GM12878 (cell line): Measurements from ENCODE around the gene ST6GALNAC3. TPM values are rescaled to one million over a fixed set of nuclear protein-coding genes. Genes with fewer than 3 reads are reported as not detected.

Experiments used
- ATAC-seq: fragments of 200-7000 bp; cut with Tn5 transposase; 3 replicates; pipeline ENCODE4 v1.9.1; 2020; ENCODE audit warnings: mild to moderate bottlenecking, moderate library complexity
- BruUV-seq: library from RNA; stranded (reverse); fragments of 400-500 nt; replicated peaks from 2 replicates; lab custom pipeline; 2021; lab: Mats Ljungman, UMichigan
- CTCF ChIA-PET: fragments of 300-600 bp; sonication (Branson Sonifier 250); formaldehyde crosslinking; extraction: SDS; loops from one replicate; lab custom pipeline; 2021; ENCODE audit warnings: inconsistent platforms; lab: Yijun Ruan, JAX
- POLR2A ChIA-PET: fragments of 350-600 bp; formaldehyde crosslinking; extraction: SDS; loops from one replicate; lab custom pipeline; 2021; ENCODE audit warnings: inconsistent platforms; lab: Charles Lee
- RAD21 ChIA-PET: fragments of 300-600 bp; sonication (Branson Sonifier 250); formaldehyde crosslinking; loops from one replicate; lab custom pipeline; 2023; ENCODE audit warnings: antibody characterized with exemption; ENCODE audit not compliant: unreplicated experiment; lab: Charles Lee
- SMC1A ChIA-PET: fragments of 300-600 bp; sonication (Branson Sonifier 250); formaldehyde crosslinking; loops from one replicate; lab custom pipeline; 2023; ENCODE audit not compliant: unreplicated experiment, uncharacterized antibody; lab: Charles Lee
- DNase-seq: peaks from one replicate; pipeline ENCODE4 v3.0.0-alpha.2; 2011; ENCODE audit warnings: low read depth, low spot score
- FAIRE-seq: peaks from 3 replicates; lab custom pipeline; 2011; peaks lifted over from hg19 to GRCh38; lab: Jason Lieb, UNC
- H2AFZ ChIP-seq: 2 replicates; pipeline ENCODE4 v1.6.0; 2011; ENCODE audit warnings: low read depth, low read length, control low read depth; ENCODE audit not compliant: control insufficient read depth
- H3K27ac ChIP-seq: 2 replicates; pipeline ENCODE4 v1.5.1; 2011; ENCODE audit warnings: control low read depth; ENCODE audit not compliant: control insufficient read depth, insufficient read depth
- H3K27me3 ChIP-seq, 2 experiments: replicated peaks in 1 of 2; 2 replicates each; pipeline versions ENCODE4 v1.6.0 to v1.6.1; 2011; ENCODE audit warnings: low read length in 1 of 2; ENCODE audit not compliant: control insufficient read depth in 2 of 2, insufficient read depth in 2 of 2
- H3K36me3 ChIP-seq, 2 experiments: 2 replicates each; pipeline ENCODE4 v1.5.1; 2011; ENCODE audit warnings: low read length in 1 of 2; ENCODE audit not compliant: control insufficient read depth in 2 of 2, insufficient read depth in 2 of 2
- H3K4me1 ChIP-seq: 2 replicates; pipeline ENCODE4 v1.6.1; 2011; ENCODE audit warnings: mild to moderate bottlenecking, low read length, moderate library complexity, mixed read lengths; ENCODE audit not compliant: control insufficient read depth, insufficient read depth
- H3K4me2 ChIP-seq: 2 replicates; pipeline ENCODE4 v1.6.0; 2011; ENCODE audit warnings: control low read depth; ENCODE audit not compliant: control insufficient read depth, insufficient read depth
- H3K4me3 ChIP-seq: fragments of 200-600 bp; sonication (generic); 2 replicates; pipeline ENCODE4 v1.5.1; 2016
- H3K79me2 ChIP-seq: 2 replicates; pipeline ENCODE4 v1.6.0; 2011; ENCODE audit warnings: low read length; ENCODE audit not compliant: control insufficient read depth, insufficient read depth
- H3K9ac ChIP-seq: 2 replicates; pipeline ENCODE4 v1.8.0; 2011; ENCODE audit warnings: low read length, control low read depth, mixed read lengths; ENCODE audit not compliant: control insufficient read depth, insufficient read depth
- H3K9me3 ChIP-seq: replicated peaks from 3 replicates; pipeline ENCODE4 v1.5.1; 2011; ENCODE audit warnings: mild to moderate bottlenecking, low read length; ENCODE audit not compliant: control insufficient read depth, insufficient read depth
- H4K20me1 ChIP-seq: 2 replicates; pipeline ENCODE4 v1.6.0; 2011; ENCODE audit not compliant: control insufficient read depth, insufficient read depth
- BCL11A ChIP-seq: IDR thresholded peaks from 2 replicates; pipeline ENCODE4 v1.6.1; 2011; ENCODE audit warnings: low read depth, low read length
- POU2F2 ChIP-seq: IDR thresholded peaks from 3 replicates; pipeline ENCODE4 v1.6.1; 2011; ENCODE audit warnings: low read depth, mild to moderate bottlenecking, low read length, borderline replicate concordance
- RCOR1 ChIP-seq: conservative IDR thresholded peaks from 2 replicates; pipeline ENCODE4 v1.6.1; 2012; ENCODE audit warnings: low read depth, low read length, improper control_type of control experiment
- ZNF217 ChIP-seq: fragments of 450-650 bp; IDR thresholded peaks from 2 replicates; pipeline ENCODE4 v1.6.1; 2017; ENCODE audit warnings: antibody characterized with exemption, mild to moderate bottlenecking
- WGBS: methylation state at CpG from one replicate; pipeline ENCODE4 v1.1.6; 2016; ENCODE audit warnings: low lambda C conversion rate; ENCODE audit not compliant: insufficient replicate concordance, insufficient coverage; ENCODE audit errors: missing lambda C conversion rate; 5-methylcytosine and 5-hydroxymethylcytosine counted together
- in situ Hi-C: fragments of 300-500 bp; cut with MboI; formaldehyde crosslinking; loops from 9 replicates; pipeline ENCODE4 v1.14.3; 2018; ENCODE audit warnings: mixed read lengths
- intact Hi-C: fragments of 100-400 bp; cut with micrococcal nuclease; formaldehyde crosslinking; loops from one replicate; pipeline ENCODE4 v1.14.2; 2022; ENCODE audit not compliant: unreplicated experiment
- polyA plus RNA-seq, 11 experiments: library from polyadenylated mRNA; depleted of rRNA in 4 of 11; unstranded in 6 of 11; stranded (reverse) in 5 of 11; fragments of >200 nt; fragmentation: Nextera tagmentation in 4 of 11; fragmentation: Illumina TruSeq in 1 of 11; extraction: Ambion mirVana in 4 of 11; extraction: Trizol in 1 of 11; gene quantifications; 1 replicate in 1 of 11; 2 replicates in 10 of 11; pipeline versions ENCODE4 v1.2.1 to v1.2.3, GENCODE V29; 2011 to 2016; ENCODE audit warnings: inconsistent platforms in 2 of 11, missing spikeins in 2 of 11, low read depth in 1 of 11
- total RNA-seq, 4 experiments: library from RNA; depleted of rRNA in 3 of 4; stranded (reverse); fragments of >200 nt in 3 of 4; fragmentation: Illumina TruSeq in 1 of 4; extraction: Trizol in 1 of 4; gene quantifications; 2 replicates each; pipeline versions ENCODE4 v1.2.1 to v1.2.3, GENCODE V29; 2013 to 2021
- TF ChIP-seq, protein P1 (sequence below): IDR thresholded peaks from 2 replicates; pipeline ENCODE4 v1.6.1; 2011; ENCODE audit warnings: low read depth, low read length, improper control_type of control experiment, borderline replicate concordance
- TF ChIP-seq, protein P2 (sequence below): fragments of 450-650 bp; IDR thresholded peaks from 2 replicates; pipeline ENCODE4 v1.6.1; 2017; ENCODE audit warnings: borderline replicate concordance

Gene ST6GALNAC3
- total and polyA plus RNA-seq, 10 of the 15 experiments (the other 5 are each of a cell fraction or from before 2014, with no cell fraction given): 0.04 to 0.68 (median 0.18) TPM; not detected in 3

DNA sequence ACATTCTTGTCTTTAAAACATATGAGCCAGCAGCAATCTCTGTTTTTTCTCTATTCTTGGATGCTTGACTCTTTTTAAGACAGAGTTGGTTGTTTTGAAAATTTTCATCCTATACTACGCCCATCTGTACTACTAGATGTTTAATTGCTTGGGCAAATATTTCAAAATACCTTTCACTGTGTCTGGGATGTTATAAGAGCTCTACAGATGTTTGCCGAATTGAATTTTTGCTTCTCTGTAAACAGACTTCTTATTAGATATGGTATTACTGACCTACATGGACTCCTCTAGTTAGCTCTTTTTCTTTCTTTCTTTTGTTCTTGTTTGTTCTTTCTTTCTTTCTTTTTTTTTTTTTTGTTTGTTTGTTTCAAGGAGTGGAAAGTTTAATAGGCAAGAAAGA, 345.1 kb downstream of the ST6GALNAC3 start:
- no peaks in the 10 kb centered on the region for H3K79me2 ChIP-seq
- no peak overlapping the region for H3K9ac ChIP-seq
- no peak overlapping the region for H3K4me2 ChIP-seq
- DNase-seq (no peak), ATAC-seq (no peak), FAIRE-seq (no peak)
- ChIA-PET POLR2A (no interaction called here), CTCF (no interaction called here), RAD21 (no interaction called here), SMC1A (interaction anchor here (0.6 kb wide), 1 partner anchor 706 kb away, joined by 3 read pairs; no protein-coding TSS in a partner anchor)
- in situ Hi-C loops (no loop called here), intact Hi-C loops (no loop called here)
- no TSS peak for BruUV-seq
- no peaks in the 10 kb centered on the region for H3K27me3 ChIP-seq
- no peak overlapping the region for H3K27ac ChIP-seq
- TF ChIP-seq, protein P1, sequence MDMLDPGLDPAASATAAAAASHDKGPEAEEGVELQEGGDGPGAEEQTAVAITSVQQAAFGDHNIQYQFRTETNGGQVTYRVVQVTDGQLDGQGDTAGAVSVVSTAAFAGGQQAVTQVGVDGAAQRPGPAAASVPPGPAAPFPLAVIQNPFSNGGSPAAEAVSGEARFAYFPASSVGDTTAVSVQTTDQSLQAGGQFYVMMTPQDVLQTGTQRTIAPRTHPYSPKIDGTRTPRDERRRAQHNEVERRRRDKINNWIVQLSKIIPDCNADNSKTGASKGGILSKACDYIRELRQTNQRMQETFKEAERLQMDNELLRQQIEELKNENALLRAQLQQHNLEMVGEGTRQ: no peak
- no peak for TF ChIP-seq POU2F2
- no peak for TF ChIP-seq BCL11A
- TF ChIP-seq ZNF217: no peak
- TF ChIP-seq, protein P2, sequence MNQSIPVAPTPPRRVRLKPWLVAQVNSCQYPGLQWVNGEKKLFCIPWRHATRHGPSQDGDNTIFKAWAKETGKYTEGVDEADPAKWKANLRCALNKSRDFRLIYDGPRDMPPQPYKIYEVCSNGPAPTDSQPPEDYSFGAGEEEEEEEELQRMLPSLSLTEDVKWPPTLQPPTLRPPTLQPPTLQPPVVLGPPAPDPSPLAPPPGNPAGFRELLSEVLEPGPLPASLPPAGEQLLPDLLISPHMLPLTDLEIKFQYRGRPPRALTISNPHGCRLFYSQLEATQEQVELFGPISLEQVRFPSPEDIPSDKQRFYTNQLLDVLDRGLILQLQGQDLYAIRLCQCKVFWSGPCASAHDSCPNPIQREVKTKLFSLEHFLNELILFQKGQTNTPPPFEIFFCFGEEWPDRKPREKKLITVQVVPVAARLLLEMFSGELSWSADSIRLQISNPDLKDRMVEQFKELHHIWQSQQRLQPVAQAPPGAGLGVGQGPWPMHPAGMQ: no peak
- no peak for TF ChIP-seq RCOR1
- H2AFZ ChIP-seq: no peak overlapping the region
- H3K4me3 ChIP-seq: no peak overlapping the region
- no peaks in the 10 kb centered on the region for H4K20me1 ChIP-seq
- no peaks in the 10 kb centered on the region for H3K4me1 ChIP-seq
- H3K36me3 ChIP-seq: no peaks in the 10 kb centered on the region
- WGBS: 90% methylated on average over 2 of the region's 2 CpGs
- H3K9me3 ChIP-seq: no peaks in the 10 kb centered on the region
